Ishikawa (cell line): ENCODE data around the gene FOXN3.

ENCODE experiments used
- CEBPB ChIP-seq: IDR thresholded peaks from 2 replicates; pipeline ENCODE4 v1.6.1; 2012
- CREB1 ChIP-seq: IDR thresholded peaks from 2 replicates; pipeline ENCODE4 v1.6.1; 2012; ENCODE audit warnings: low read depth
- EGR1 ChIP-seq: IDR thresholded peaks from 2 replicates; pipeline ENCODE4 v1.6.1; 2012
- EP300 ChIP-seq: IDR thresholded peaks from 2 replicates; pipeline ENCODE4 v1.6.1; 2012; ENCODE audit warnings: borderline replicate concordance
- FOXM1 ChIP-seq: IDR thresholded peaks from 2 replicates; pipeline ENCODE4 v1.6.1; 2012; ENCODE audit warnings: low read depth, borderline replicate concordance
- MAX ChIP-seq: IDR thresholded peaks from 2 replicates; pipeline ENCODE4 v1.6.1; 2012
- NFIC ChIP-seq: IDR thresholded peaks from 2 replicates; pipeline ENCODE4 v1.6.1; 2012
- RAD21 ChIP-seq: IDR thresholded peaks from 2 replicates; pipeline ENCODE4 v1.6.1; 2012; ENCODE audit warnings: low read depth
- REST ChIP-seq: IDR thresholded peaks from 2 replicates; pipeline ENCODE4 v1.6.1; 2012; ENCODE audit warnings: low read depth, mild to moderate bottlenecking
- TAF1 ChIP-seq: IDR thresholded peaks from 2 replicates; pipeline ENCODE4 v1.6.1; 2012; ENCODE audit warnings: low read depth, mild to moderate bottlenecking
- TCF12 ChIP-seq: IDR thresholded peaks from 2 replicates; pipeline ENCODE4 v1.6.1; 2012; ENCODE audit warnings: low read depth
- TEAD4 ChIP-seq: IDR thresholded peaks from 2 replicates; pipeline ENCODE4 v1.6.1; 2012
- USF1 ChIP-seq: IDR thresholded peaks from 2 replicates; pipeline ENCODE4 v1.6.1; 2012
- YY1 ChIP-seq: IDR thresholded peaks from 2 replicates; pipeline ENCODE4 v1.6.1; 2012; ENCODE audit warnings: low read depth
- ZBTB7A ChIP-seq: IDR thresholded peaks from 2 replicates; pipeline ENCODE4 v1.6.1; 2012; ENCODE audit warnings: low read depth

Gene FOXN3

GRCh38 chr14:89454996-89455395, 38.0 kb upstream of the FOXN3 start:
- TF ChIP-seq RAD21 (no peak), USF1 (no peak), EP300 (no peak), CREB1 (no peak), REST (no peak), TAF1 (no peak), TEAD4 (no peak), NFIC (no peak), FOXM1 (no peak), MAX (no peak), ZBTB7A (no peak), TCF12 (no peak)

- TF ChIP-seq TCF12 (no peak), MAX (no peak), ZBTB7A (no peak), EGR1 (no peak)
Measured at GRCh38 chr14:89452281-89452680, 35.2 kb upstream of the FOXN3 start.

- TF ChIP-seq MAX (no peak), NFIC (no peak), REST (no peak), CEBPB (no peak), FOXM1 (no peak), TEAD4 (no peak), CREB1 (no peak), EP300 (no peak), ZBTB7A (no peak), RAD21 (no peak), TAF1 (no peak), EGR1 (no peak), USF1 (no peak), YY1 (no peak), TCF12 (no peak)
Measured at GRCh38 chr14:89451229-89451628, 34.2 kb upstream of the FOXN3 start.

- TF ChIP-seq USF1 (no peak), TCF12 (no peak), EGR1 (no peak), EP300 (no peak), RAD21 (no peak), CREB1 (no peak), FOXM1 (no peak), TEAD4 (no peak), MAX (no peak), NFIC (no peak), REST (no peak), TAF1 (no peak), ZBTB7A (no peak), YY1 (no peak), CEBPB (no peak)
Measured at GRCh38 chr14:89447182-89447944, 30.3 kb upstream of the FOXN3 start.
